Sigmoid colon (tissue), 7 donors: Measurements from ENCODE around the gene APBA1. TPM values are rescaled to one million over a fixed set of nuclear protein-coding genes. Genes with fewer than 3 reads are reported as not detected.
A peak's percentile ranks its signal among the peaks of the same experiment; 100 is the strongest.

ENCODE experiments used
- DNase-seq: peaks from one replicate; pipeline ENCODE4 v3.0.0-alpha.2; 2019
- H3K27ac ChIP-seq, 4 donors: fragments of 200-600 bp; sonication (generic); one replicate each; pipeline ENCODE4 v1.5.1; 2016 to 2019; ENCODE audit warnings: mild to moderate bottlenecking in 1 of 4
- H3K27me3 ChIP-seq, 3 donors: fragments of 200-600 bp; sonication (generic); one replicate each; pipeline ENCODE4 v1.5.1; 2019; ENCODE audit warnings: mild to moderate bottlenecking in 1 of 3
- H3K36me3 ChIP-seq, 4 donors: fragments of 200-600 bp; sonication (generic); one replicate each; pipeline ENCODE4 v1.5.1; 2016 to 2019
- H3K4me1 ChIP-seq, 4 donors: fragments of 200-600 bp; sonication (generic); one replicate each; pipeline ENCODE4 v1.5.1; 2017 to 2019
- H3K4me3 ChIP-seq, 4 donors: fragments of 200-600 bp; sonication (generic); one replicate each; pipeline ENCODE4 v1.5.1; 2017 to 2019; ENCODE audit warnings: mild to moderate bottlenecking in 2 of 4, moderate library complexity in 1 of 4
- H3K9me3 ChIP-seq, 4 donors: fragments of 200-600 bp in 3 of 4; sonication (generic) in 3 of 4; one replicate each; pipeline versions ENCODE4 v1.5.1 to v1.6.1; 2013 to 2019
- CTCF ChIP-seq, 4 experiments: fragments of 450-650 bp in 3 of 4; fragments of 200-600 bp in 1 of 4; IDR thresholded peaks; one replicate each; pipeline ENCODE4 v1.5.1; 2016 to 2019; ENCODE audit warnings: antibody characterized with exemption in 4 of 4, mild to moderate bottlenecking in 3 of 4, moderate library complexity in 2 of 4
- EP300 ChIP-seq, 4 donors: sonication (generic); formaldehyde crosslinking; IDR thresholded peaks; one replicate each; pipeline ENCODE4 v1.6.1; 2017; ENCODE audit warnings: antibody characterized with exemption in 4 of 4
- POLR2A ChIP-seq, 2 donors: fragments of 450-650 bp; IDR thresholded peaks; one replicate each; pipeline ENCODE4 v1.6.1; 2016; ENCODE audit warnings: antibody characterized with exemption in 2 of 2, mild to moderate bottlenecking in 2 of 2, moderate library complexity in 2 of 2
- POLR2AphosphoS5 ChIP-seq, 4 donors: sonication (generic); formaldehyde crosslinking; IDR thresholded peaks; one replicate each; pipeline ENCODE4 v1.6.1; 2017; ENCODE audit warnings: antibody characterized with exemption in 4 of 4
- WGBS, 2 donors: extraction: QIAGEN DNeasy Blood & Tissue Kit; methylation state at CpG; one replicate each; pipeline ENCODE4 v1.1.7; 2013; 5-methylcytosine and 5-hydroxymethylcytosine counted together
- intact Hi-C: fragments of 100-400 bp; cut with DNase I; formaldehyde crosslinking; loops from one replicate; pipeline ENCODE4 v1.15.1; 2023
- polyA plus RNA-seq, 3 donors: library from polyadenylated mRNA; stranded (reverse); fragments of 200-250 nt; gene quantifications; one replicate each; pipeline ENCODE4 v1.2.3, GENCODE V29; 2013
- total RNA-seq, 4 donors: library from RNA; depleted of rRNA; stranded (reverse); fragments of >200 nt; gene quantifications; one replicate each; pipeline ENCODE4 v1.1.0, GENCODE V29; 2016
- donor health status: healthy with polysubstance abuse.
- donor health status: Bipolar disorder and iron deficiency.
- donor health status: healthy.

APBA1 gene
- total RNA-seq (1 to 10 TPM; 4.2 to 6.7 (median 5.5) TPM), polyA plus RNA-seq (1 to 10 TPM; 1.7 to 3.0 (median 2.3) TPM)

- H3K27ac ChIP-seq: peak within 1 kb of the TSS; percentile 75 to 85 (median 81)
- no peaks in the 10 kb centered on the region for H3K36me3 ChIP-seq
- H3K4me1 ChIP-seq: peaks cover 0 to 15% (median 8%) of the 10 kb centered on the region in 4 donors
- H3K27me3 ChIP-seq: no peaks in the 10 kb centered on the region
- no peaks in the 10 kb centered on the region for H3K9me3 ChIP-seq
- peak; percentile 80 for DNase-seq
- 1% methylated on average over 92 of the region's 92 CpGs for WGBS, 2 donors
- TF ChIP-seq EP300 (IDR thresholded peaks at IDR 0.05) (no peak), POLR2AphosphoS5 (IDR thresholded peaks at IDR 0.05) (peak in 1 of 4 donors; percentile 16)
- intact Hi-C loops: loop anchor here (2.0 kb wide), 1 partner anchor 87 kb away; no protein-coding TSS in a partner anchor
- H3K4me3 ChIP-seq: peak within 1 kb of the TSS; percentile 62 to 90 (median 82)
These were observed at the start of gene APBA1 for GRCh38 chr9:69671879-69672595. APBA1 (minus strand) TSS chr9:69672371.

GRCh38 chr9:69719983-69720382, 47.8 kb upstream of the APBA1 start:
- DNase-seq: no peak
- Histone ChIP-seq H3K27ac (no peak overlapping the region), H3K27me3 (no peaks in the 10 kb centered on the region), H3K9me3 (no peaks in the 10 kb centered on the region), H3K36me3 (peaks cover 0 to 72% (median 9%) of the 10 kb centered on the region in 4 donors), H3K4me1 (no peaks in the 10 kb centered on the region), H3K4me3 (no peak overlapping the region)
- 18 to 76% methylated on average over 2 of the region's 2 CpGs for WGBS, 2 donors
- intact Hi-C loops: no loop called here
- TF ChIP-seq POLR2AphosphoS5 (IDR thresholded peaks at IDR 0.05) (no peak), POLR2A (IDR thresholded peaks at IDR 0.05) (no peak)

GRCh38 chr9:69719367-69719766, 47.2 kb upstream of the APBA1 start:
- no peak for TF ChIP-seq POLR2A (IDR thresholded peaks at IDR 0.05)
- TF ChIP-seq CTCF (IDR thresholded peaks at IDR 0.05): no peak
- TF ChIP-seq EP300 (IDR thresholded peaks at IDR 0.05): no peak
- TF ChIP-seq POLR2AphosphoS5 (IDR thresholded peaks at IDR 0.05): no peak
- Histone ChIP-seq H3K4me3 (no peak overlapping the region), H3K36me3 (peaks cover 0 to 72% (median 9%) of the 10 kb centered on the region in 4 donors), H3K27ac (no peak overlapping the region), H3K9me3 (no peaks in the 10 kb centered on the region), H3K27me3 (no peaks in the 10 kb centered on the region), H3K4me1 (no peaks in the 10 kb centered on the region)
- WGBS, 2 donors: 58 to 83% methylated on average over 3 of the region's 3 CpGs
- intact Hi-C loops: no loop called here
- no peak for DNase-seq

- intact Hi-C loops: no loop called here
- DNase-seq: no peak
- H3K4me1 ChIP-seq: no peaks in the 10 kb centered on the region
- 24 to 71% methylated on average over 6 of the region's 6 CpGs for WGBS, 2 donors
- no peaks in the 10 kb centered on the region for H3K27me3 ChIP-seq
- H3K36me3 ChIP-seq: peaks cover 0 to 66% (median 9%) of the 10 kb centered on the region in 4 donors
- no peaks in the 10 kb centered on the region for H3K9me3 ChIP-seq
- H3K4me3 ChIP-seq: no peak overlapping the region
- no peak for TF ChIP-seq EP300 (IDR thresholded peaks at IDR 0.05)
- H3K27ac ChIP-seq: no peak overlapping the region
These were observed 46.0 kb upstream of the APBA1 start for GRCh38 chr9:69718218-69718617.

GRCh38 chr9:69715825-69716224, 43.7 kb upstream of the APBA1 start:
- TF ChIP-seq EP300 (IDR thresholded peaks at IDR 0.05) (no peak), CTCF (IDR thresholded peaks at IDR 0.05) (no peak), POLR2A (IDR thresholded peaks at IDR 0.05) (no peak), POLR2AphosphoS5 (IDR thresholded peaks at IDR 0.05) (no peak)
- Histone ChIP-seq H3K27me3 (no peaks in the 10 kb centered on the region), H3K36me3 (peaks cover 0 to 65% (median 7%) of the 10 kb centered on the region in 4 donors), H3K9me3 (no peaks in the 10 kb centered on the region), H3K27ac (no peak overlapping the region), H3K4me3 (no peak overlapping the region), H3K4me1 (no peaks in the 10 kb centered on the region)
- WGBS, 2 donors: 21 to 79% methylated on average over 1 of the region's 1 CpG
- intact Hi-C loops: no loop called here
- DNase-seq: no peak

GRCh38 chr9:69715096-69715495, 42.9 kb upstream of the APBA1 start:
- WGBS, 2 donors: 42 to 75% methylated on average over 3 of the region's 3 CpGs
- no peaks in the 10 kb centered on the region for H3K4me1 ChIP-seq
- no peak for DNase-seq
- H3K27me3 ChIP-seq: no peaks in the 10 kb centered on the region
- no peak overlapping the region for H3K27ac ChIP-seq
- intact Hi-C loops: no loop called here
- H3K36me3 ChIP-seq: peaks cover 0 to 63% (median 6%) of the 10 kb centered on the region in 4 donors
- H3K9me3 ChIP-seq: no peaks in the 10 kb centered on the region
- H3K4me3 ChIP-seq: no peak overlapping the region
- no peak for TF ChIP-seq CTCF (IDR thresholded peaks at IDR 0.05)
- TF ChIP-seq POLR2AphosphoS5 (IDR thresholded peaks at IDR 0.05): no peak
- TF ChIP-seq EP300 (IDR thresholded peaks at IDR 0.05): no peak
- TF ChIP-seq POLR2A (IDR thresholded peaks at IDR 0.05): no peak
